ENCODE results near the gene TMEM176B.

The TMEM176B gene

DNA sequence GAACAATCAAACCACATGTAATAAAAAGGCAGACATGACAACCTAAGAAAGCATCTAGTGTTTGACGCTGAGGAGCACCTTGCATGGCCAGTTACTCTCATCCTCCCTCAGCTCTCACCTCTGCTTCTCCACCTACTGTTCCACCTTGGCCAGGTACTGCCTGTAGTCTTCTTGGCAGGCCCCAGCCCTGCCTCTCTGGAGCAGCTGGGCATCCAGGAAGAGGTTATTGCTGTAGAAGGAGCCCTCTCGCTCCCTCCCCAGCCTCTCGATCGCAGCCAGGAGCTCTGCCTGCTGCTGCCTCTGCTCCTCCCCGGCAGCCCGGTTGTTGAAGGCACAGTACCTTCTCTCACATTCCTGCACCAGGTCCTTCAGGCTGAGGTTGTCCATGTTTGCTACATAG lies 53.2 kb downstream of the TMEM176B start:
- DNase-seq, result no peak

- no peak for DNase-seq
These were observed 54.3 kb downstream of the TMEM176B start for GRCh38 chr7:150745876-150746275.

GRCh38 chr7:150745086-150745485 lies 55.1 kb downstream of the TMEM176B start:
- DNase-seq, result no peak

GRCh38 chr7:150744041-150744656 lies 56.0 kb downstream of the TMEM176B start:
- DNase-seq, result no peak

DNA sequence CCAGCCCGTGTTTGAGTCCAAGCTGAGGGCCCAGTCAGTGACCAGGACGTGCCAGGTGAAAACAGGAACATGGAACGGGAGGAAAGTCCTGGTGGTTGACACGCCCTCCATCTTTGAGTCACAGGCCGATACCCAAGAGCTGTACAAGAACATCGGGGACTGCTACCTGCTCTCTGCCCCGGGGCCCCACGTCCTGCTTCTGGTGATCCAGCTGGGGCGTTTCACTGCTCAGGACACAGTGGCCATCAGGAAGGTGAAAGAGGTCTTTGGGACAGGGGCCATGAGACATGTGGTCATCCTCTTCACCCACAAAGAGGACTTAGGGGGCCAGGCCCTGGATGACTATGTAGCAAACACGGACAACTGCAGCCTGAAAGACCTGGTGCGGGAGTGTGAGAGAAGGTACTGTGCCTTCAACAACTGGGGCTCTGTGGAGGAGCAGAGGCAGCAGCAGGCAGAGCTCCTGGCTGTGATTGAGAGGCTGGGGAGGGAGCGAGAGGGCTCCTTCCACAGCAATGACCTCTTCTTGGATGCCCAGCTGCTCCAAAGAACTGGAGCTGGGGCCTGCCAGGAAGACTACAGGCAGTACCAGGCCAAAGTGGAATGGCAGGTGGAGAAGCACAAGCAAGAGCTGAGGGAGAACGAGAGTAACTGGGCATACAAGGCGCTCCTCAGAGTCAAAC lies 57.7 kb downstream of the TMEM176B start:
- peak; percentile 48 for DNase-seq

Measured in activated T-cell treated with anti-CD3 and anti-CD28 coated beads, Interleukin-2, amount 50 U/mL, for 1 hour (primary cell).